IPS DF 4.7 (cell line): ENCODE results near the gene IGFLR1.
A peak's percentile ranks its signal among the peaks of the same experiment; 100 is the strongest.
"Not testable (repeated sequence)": the region's sequence is repeated elsewhere in the genome, so short reads cannot be mapped to it uniquely, and the experiment has no call there.

Source experiments
- DNase-seq: peaks from one replicate; pipeline ENCODE4 v3.0.0-alpha.2; 2013; ENCODE audit warnings: low spot score; ENCODE audit errors: extremely low read depth

The IGFLR1 gene

DNA sequence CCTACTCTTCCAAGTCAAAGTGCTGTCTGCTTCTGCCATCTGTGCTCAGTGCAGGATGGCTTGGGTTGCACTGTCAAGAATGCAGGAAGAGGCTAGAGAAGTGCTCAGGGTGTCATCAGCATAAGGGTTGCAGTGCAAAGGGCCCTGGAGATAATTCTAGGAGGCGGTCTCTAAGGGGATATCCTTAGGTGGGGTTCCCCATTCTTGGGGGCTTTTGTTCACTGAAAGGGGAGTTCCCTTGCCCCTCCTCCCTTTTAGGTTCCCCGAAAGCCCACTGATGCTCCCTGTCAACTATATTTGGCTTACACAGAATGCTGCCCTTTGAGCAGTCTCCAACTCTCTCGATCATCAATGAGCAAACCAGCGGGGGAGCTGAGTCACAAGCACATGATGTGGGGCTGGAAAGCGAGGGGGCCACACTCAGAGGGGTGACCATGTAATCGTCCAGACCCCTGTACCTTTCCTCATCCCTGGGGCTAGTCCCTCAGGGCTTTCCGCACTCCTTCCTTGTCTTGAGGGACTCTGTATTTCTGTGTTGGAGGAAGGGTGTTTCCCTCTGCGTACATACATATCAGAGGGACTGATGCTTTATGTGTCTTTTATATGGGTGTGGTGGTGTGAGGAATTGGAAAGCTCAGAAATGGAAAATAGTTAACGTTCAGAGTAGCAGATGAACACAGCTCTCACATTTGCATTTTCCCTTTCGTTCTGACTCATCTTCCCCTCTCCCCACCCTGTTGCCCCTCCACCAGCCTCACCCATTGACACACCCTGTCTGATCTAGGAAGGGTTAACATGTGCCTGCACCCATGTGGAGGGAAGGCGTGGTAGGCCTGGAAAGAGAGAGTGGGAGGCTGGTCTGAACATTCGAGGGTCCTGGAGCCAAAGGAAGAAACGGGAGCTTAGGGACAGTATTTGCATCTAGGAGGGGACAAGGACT, 31.2 kb downstream of the IGFLR1 start:
- no peak for DNase-seq

DNA sequence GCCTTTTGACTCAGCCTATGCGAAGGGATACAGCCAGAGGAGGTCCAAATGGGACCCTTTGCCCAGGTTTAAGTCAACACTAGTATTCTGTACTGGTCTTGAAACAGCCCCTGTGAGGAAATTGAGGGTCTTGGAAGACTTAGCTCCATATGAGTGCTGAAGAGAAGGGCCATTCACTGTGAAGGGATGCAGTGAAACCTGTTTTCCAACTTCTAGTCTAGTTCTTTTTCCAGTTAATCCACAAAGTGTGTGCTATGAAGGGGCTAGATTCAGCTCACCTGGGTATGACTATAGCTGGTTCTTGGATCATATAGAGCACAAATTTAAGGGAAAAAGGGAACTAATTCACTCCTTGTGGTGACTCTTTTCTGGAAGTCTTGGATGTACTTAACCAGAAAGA, 33.9 kb downstream of the IGFLR1 start:
- no peak for DNase-seq

DNA sequence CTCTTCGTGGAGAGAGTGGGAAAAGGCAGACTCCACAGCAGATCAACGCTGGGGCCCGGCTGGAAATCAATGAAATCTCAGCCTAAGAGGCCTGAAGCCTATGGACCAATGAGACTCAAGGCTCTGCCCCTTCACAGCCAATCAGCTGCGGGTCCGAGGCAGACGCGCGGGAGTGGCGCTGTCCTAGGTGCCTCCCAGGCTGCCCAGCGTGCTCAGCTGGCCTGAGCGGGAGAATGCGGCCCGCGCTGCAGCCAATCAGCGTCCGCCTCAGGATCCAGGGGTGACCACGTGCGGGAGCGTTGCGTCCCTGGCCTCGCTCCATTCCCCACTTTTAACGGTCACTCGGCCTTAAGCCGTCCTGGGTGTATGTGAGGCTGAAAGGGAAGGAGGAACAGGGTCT, 38.0 kb downstream of the IGFLR1 start, which contains the start of gene ZBTB32:
ZBTB32 (plus strand) TSS at position 341 of the 400 bp plus-strand sequence. CDS start 10,069 bp downstream, outside the sequence.
- no peak for DNase-seq

DNA sequence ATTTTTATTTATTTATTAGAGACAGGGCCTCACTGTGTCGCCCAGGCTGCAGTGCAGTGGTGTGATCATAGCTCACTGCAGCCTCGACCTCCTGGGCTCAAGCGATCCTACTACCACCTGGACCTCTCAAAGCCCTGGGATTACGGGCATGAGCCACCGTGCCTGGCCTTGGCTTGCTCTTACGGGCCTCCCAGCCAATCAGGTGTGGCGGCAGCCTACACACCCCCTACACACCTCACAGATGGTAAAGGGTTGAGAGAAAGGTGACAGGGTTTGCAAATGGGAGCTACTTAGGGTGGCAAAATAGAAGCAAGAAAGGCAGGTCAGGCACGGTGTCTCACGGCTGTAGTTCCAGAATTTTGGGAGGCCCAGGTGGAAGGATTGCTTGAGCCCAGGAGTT, 38.9 kb downstream of the IGFLR1 start:
- no peak for DNase-seq

DNA sequence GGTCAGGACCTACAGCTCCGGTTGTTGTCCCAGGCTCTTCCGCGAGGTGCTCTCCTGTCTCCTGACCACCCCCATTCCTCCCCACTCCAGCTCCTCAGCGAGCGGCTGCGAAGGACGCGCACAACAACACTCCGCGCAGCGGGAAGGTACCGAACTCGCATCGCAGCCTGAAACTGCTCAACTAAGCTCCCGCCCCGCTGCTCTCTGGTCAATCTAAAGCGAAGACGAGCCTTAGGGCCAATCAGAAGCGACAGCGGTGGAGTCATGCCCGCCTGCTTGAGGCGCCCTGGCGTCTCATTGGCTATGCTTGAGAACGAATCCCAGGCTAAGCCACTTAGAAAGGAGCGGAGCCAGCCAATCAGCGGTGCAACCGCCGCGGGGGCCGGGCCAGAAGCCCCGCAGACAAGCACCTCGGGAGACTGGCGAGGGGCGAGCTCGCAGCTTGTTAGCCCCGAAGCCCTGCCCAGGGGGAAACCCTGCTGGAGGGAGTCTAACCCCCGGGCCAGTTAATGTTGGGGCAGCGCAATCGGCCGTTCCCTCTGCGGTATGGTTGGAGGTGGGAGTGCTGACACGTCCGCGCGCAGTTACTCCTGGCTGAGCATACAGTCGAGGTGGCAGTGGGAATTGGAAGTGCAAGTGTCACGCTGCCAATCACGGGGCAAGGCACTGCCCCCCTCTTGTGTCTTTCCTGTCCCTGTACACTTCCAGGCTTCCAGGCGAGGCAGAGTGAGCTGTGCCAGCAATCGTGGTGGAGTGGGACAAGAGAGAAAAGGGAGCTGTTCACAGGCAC, 39.8 kb downstream of the IGFLR1 start:
- peak; percentile 93 for DNase-seq

DNA sequence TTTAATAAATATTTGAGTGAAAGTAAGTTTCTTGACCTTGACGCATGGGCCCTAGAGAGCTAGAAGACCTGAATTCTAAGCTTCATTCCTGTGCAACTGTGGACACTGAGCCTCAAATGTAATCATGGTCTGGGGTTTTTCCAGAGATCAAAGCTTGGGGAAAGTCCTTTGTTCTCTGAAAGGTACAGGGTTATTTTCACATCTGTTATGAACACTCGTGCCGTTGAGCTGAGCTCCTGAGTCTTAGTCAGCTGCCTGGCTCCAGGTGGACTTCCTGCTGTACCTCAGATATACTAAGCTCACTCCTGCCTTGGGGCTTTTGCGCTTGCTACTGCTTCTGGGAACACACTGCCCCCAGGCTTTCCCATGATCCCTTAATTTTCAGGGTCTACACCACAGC, 45.4 kb downstream of the IGFLR1 start:
- no peak for DNase-seq

DNA sequence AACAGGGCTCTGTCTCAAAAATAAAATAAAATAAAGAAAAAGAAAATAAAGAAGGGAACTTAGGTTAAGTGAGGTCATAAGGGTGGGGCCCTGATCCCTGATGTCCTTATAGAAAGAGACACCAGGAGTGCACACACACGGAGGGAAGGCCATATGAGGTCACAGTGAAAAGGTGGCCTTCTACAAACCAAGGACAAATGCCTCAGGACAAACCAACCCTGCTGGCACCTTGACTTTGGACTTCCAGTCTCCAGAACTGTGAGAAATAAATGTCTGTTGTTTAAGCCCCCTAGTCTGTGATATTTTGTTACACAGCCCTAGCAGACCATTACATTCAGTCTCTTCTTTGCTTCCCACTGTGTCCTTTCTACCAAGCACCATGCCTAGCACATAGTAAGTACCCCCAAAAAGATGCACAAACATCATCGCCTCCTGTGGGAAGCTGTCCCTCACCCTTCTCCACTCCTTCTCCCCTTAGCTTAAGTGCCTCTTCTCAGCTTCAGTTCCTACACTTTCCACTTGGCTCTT, 46.3 kb downstream of the IGFLR1 start:
- DNase-seq: no peak

DNA sequence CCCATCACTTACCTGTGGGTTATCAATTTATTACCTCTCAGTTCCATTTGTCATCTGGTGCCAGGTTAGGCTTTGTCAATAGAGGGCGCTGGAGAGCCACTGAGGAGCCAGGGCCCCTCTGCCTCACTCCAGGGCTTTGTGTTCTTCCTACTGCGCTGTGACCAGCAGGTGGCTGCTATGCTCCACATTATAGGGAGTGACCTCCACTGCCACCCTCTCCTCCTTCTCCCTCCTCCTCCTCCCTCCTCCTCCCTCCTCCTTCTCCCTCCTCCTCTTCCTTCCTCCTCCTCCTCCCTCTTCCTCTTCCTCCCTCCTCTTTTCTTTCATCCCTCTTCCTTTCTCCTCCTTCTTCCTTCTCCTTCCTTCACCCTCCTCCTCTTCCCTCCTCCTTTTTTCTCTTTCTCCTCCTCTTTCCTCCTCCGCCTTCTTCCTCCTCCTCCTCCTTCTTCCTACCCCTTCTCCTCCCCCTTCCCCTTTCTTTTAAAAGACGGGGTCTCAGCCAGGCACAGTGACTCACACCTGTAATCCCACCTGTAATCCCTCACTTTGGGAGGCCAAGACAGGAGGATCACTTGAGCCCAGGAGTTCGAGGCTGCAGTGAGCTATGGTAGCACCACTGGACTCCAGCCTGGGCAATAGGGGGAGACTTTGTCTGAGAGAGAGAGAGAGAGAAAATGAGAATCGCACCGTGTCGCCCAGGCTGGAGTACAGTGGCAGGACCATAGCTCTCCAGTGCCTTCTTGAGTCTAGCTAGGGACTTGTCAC, 48.2 kb downstream of the IGFLR1 start:
- no peak for DNase-seq

DNA sequence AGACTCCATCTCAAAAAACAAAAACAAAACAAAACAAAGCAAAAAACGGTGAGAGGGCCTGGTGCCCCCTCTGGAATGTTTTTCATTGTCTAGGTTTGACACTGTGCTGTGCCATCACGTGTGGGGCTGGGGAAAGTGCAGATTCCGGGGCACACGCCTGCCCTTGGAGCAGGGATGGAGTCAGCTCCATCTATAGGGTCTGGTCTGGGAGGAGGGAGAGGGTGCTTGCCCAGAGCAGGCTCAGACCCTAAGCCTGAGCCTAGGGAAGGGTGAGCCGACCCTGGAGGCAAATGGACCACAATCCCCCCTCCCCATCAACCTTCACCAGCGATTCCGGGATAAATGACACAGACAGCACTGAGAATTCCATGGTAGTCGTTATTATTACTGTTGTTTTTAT, 48.8 kb downstream of the IGFLR1 start:
- DNase-seq: no peak

DNA sequence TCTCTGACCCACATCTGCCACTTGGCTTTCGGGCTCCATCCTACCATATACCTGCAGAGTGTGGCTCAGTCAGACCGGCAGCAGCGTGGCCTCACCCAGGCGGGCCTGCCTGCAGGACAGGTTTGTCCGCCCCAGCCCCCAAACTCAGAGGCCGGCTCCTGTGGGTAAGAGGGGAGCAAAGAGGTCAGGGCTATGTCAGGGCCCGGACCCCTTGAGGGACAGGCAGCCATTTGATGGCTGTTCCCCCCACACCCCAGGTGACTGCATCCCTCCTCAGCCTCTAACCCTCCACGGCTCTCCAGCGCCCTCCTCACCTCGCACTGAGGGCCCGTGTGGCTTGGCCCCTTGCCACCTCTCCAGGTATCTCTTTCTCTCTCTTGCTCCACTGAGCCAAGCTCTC, 50.2 kb downstream of the IGFLR1 start:
- no peak for DNase-seq

DNA sequence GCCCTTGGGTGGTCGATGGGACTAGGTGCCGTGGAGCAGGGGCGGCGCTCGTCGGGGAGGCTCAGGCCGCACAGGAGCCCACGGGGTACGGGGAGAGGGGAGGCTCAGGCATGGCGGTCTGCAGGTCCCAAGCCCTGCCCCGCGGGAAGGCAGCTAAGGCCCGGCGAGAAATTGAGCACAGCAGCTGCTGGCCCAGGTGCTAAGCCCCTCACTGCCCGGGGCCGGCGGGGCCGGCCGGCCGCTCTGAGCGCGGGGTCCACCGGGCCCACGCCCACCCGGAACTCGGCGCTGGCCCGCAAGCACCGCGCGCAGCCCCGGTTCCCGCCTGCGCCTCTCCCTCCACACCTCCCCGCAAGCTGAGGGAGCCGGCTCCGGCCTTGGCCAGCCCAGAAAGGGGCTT, 51.1 kb downstream of the IGFLR1 start:
- DNase-seq: not testable (repeated sequence)

DNA sequence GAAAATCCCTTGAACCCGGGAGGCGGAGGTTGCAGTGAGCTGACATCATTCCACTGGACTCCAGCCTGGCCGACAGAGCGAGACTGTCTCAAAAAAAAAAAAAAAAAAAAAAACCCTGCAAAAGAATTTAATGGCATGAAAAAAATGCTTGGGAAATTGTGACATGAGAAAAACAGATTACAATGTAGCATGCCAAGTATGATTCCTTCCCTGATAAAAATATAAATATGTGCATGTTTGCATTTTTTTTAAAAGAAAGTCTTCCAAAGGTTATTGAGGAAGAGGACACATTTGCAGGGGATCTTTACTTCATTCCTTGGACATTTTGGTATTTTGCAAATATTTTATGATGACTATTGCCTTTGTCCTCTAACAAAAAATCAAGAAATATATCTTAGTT, 52.4 kb downstream of the IGFLR1 start:
- no peak for DNase-seq
